HepG2 (cell line): Measurements from ENCODE around the gene CDT1. TPM values are rescaled to one million over a fixed set of nuclear protein-coding genes. Genes with fewer than 3 reads are reported as not detected.

Source experiments
- AKAP8 ChIP-seq: sonication (generic); formaldehyde crosslinking; IDR thresholded peaks from 2 replicates; pipeline ENCODE4 v1.5.1; 2020; ENCODE audit warnings: mild to moderate bottlenecking, missing genetic modification reagents
- HCFC1 ChIP-seq: fragments of 150-350 bp; IDR thresholded peaks from 2 replicates; pipeline ENCODE4 v1.6.1; 2014; ENCODE audit warnings: low read depth, low read length
- JUND ChIP-seq: sonication (generic); formaldehyde crosslinking; IDR thresholded peaks from 2 replicates; pipeline ENCODE4 v1.8.0; 2022; ENCODE audit warnings: mild to moderate bottlenecking, missing genetic modification reagents
- KMT2A ChIP-seq: sonication (generic); formaldehyde crosslinking; IDR thresholded peaks from 2 replicates; pipeline ENCODE4 v1.4.0; 2020; ENCODE audit warnings: missing genetic modification reagents
- LRRFIP1 ChIP-seq: sonication (generic); formaldehyde crosslinking; conservative IDR thresholded peaks from 2 replicates; pipeline ENCODE4 v1.4.0; 2020; ENCODE audit warnings: missing genetic modification reagents
- MXI1 ChIP-seq: IDR thresholded peaks from 3 replicates; pipeline ENCODE4 v1.6.1; 2012; ENCODE audit warnings: low read depth, low read length, inconsistent platforms, borderline replicate concordance
- MYPOP ChIP-seq: sonication (generic); formaldehyde crosslinking; IDR thresholded peaks from 2 replicates; pipeline ENCODE4 v1.8.1; 2023; ENCODE audit warnings: mild to moderate bottlenecking, moderate library complexity, missing genetic modification reagents
- NCOA5 ChIP-seq: sonication (generic); formaldehyde crosslinking; IDR thresholded peaks from 2 replicates; pipeline ENCODE4 v1.4.0; 2020; ENCODE audit warnings: missing genetic modification reagents
- NFKB2 ChIP-seq: sonication (generic); formaldehyde crosslinking; IDR thresholded peaks from 2 replicates; pipeline ENCODE4 v1.4.0; 2020; ENCODE audit warnings: missing genetic modification reagents, borderline replicate concordance
- PAWR ChIP-seq: sonication (generic); formaldehyde crosslinking; IDR thresholded peaks from 2 replicates; pipeline ENCODE4 v1.4.0; 2020; ENCODE audit warnings: missing genetic modification reagents, mild to moderate bottlenecking, borderline replicate concordance
- POLR2A ChIP-seq, 2 experiments: IDR thresholded peaks; 2 replicates each; pipeline ENCODE4 v1.6.1; 2011; ENCODE audit warnings: low read depth in 2 of 2, low read length in 2 of 2, mild to moderate bottlenecking in 1 of 2, moderate library complexity in 1 of 2; ENCODE audit not compliant: insufficient read depth in 1 of 2
- PRDM15 ChIP-seq: sonication (generic); formaldehyde crosslinking; IDR thresholded peaks from 2 replicates; pipeline ENCODE4 v1.4.0; 2020; ENCODE audit warnings: missing genetic modification reagents
- SMAD3 ChIP-seq: sonication (generic); formaldehyde crosslinking; IDR thresholded peaks from 2 replicates; pipeline ENCODE4 v1.4.0; 2020; ENCODE audit warnings: missing genetic modification reagents
- TEAD3 ChIP-seq: optimal IDR thresholded peaks from 2 replicates; pipeline ENCODE3; 2016; ENCODE audit warnings: borderline replicate concordance
- THYN1 ChIP-seq: sonication (generic); formaldehyde crosslinking; IDR thresholded peaks from 2 replicates; pipeline ENCODE4 v1.8.1; 2023; ENCODE audit warnings: low read depth, mild to moderate bottlenecking, moderate library complexity, missing genetic modification reagents, borderline replicate concordance
- ZBTB7B ChIP-seq: sonication (generic); formaldehyde crosslinking; IDR thresholded peaks from 2 replicates; pipeline ENCODE4 v1.4.0; 2020; ENCODE audit warnings: missing genetic modification reagents
- ZFX ChIP-seq: sonication (generic); formaldehyde crosslinking; IDR thresholded peaks from 2 replicates; pipeline ENCODE4 v1.4.0; 2020; ENCODE audit warnings: mild to moderate bottlenecking, low read depth, missing genetic modification reagents, moderate library complexity
- ZNF546 ChIP-seq: sonication (generic); formaldehyde crosslinking; conservative IDR thresholded peaks from 2 replicates; pipeline ENCODE4 v1.8.1; 2023; ENCODE audit warnings: mild to moderate bottlenecking, missing genetic modification reagents
- ZNF674 ChIP-seq: sonication (generic); formaldehyde crosslinking; IDR thresholded peaks from 2 replicates; pipeline ENCODE4 v1.5.0; 2020; ENCODE audit warnings: low read depth, mild to moderate bottlenecking, missing genetic modification reagents
- ZNF850 ChIP-seq: sonication (generic); formaldehyde crosslinking; conservative IDR thresholded peaks from 2 replicates; pipeline ENCODE4 v1.9.0; 2021; ENCODE audit warnings: mild to moderate bottlenecking, missing genetic modification reagents
- polyA plus RNA-seq, 8 experiments: library from polyadenylated mRNA; depleted of rRNA in 3 of 8; stranded (reverse) in 7 of 8; unstranded in 1 of 8; fragments of >200 nt; fragmentation: Illumina TruSeq in 4 of 8; extraction: Trizol in 4 of 8; gene quantifications; 2 replicates each; pipeline versions ENCODE4 v1.2.1 to v1.2.3, GENCODE V29; 2011 to 2016; ENCODE audit warnings: low read depth in 4 of 8, missing spikeins in 1 of 8, mixed read lengths in 1 of 8; ENCODE audit not compliant: insufficient read depth in 1 of 8
- total RNA-seq, 5 experiments: library from RNA; depleted of rRNA; stranded (reverse); fragments of >200 nt; fragmentation: Illumina TruSeq; extraction: Trizol; gene quantifications; 2 replicates each; pipeline ENCODE4 v1.2.3, GENCODE V29; 2016; ENCODE audit warnings: low read depth in 1 of 5
- TF ChIP-seq, protein P1 (sequence below): sonication (generic); formaldehyde crosslinking; IDR thresholded peaks from 2 replicates; pipeline ENCODE4 v1.4.0; 2020; ENCODE audit warnings: missing genetic modification reagents
- TF ChIP-seq, protein P2 (sequence below): sonication (generic); formaldehyde crosslinking; IDR thresholded peaks from 2 replicates; pipeline ENCODE4 v1.4.0; 2020; ENCODE audit warnings: low read depth, mild to moderate bottlenecking, missing genetic modification reagents

Gene CDT1
- total and polyA plus RNA-seq, 2 of the 13 experiments (the other 11 are each of a cell fraction or from before 2014, with no cell fraction given), result 23.1 to 23.8 TPM

- TF ChIP-seq, protein P1, sequence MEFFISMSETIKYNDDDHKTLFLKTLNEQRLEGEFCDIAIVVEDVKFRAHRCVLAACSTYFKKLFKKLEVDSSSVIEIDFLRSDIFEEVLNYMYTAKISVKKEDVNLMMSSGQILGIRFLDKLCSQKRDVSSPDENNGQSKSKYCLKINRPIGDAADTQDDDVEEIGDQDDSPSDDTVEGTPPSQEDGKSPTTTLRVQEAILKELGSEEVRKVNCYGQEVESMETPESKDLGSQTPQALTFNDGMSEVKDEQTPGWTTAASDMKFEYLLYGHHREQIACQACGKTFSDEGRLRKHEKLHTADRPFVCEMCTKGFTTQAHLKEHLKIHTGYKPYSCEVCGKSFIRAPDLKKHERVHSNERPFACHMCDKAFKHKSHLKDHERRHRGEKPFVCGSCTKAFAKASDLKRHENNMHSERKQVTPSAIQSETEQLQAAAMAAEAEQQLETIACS, result no peak
- TF ChIP-seq ZNF674 (no peak), PAWR (no peak; the same call in 1 of the 2 replicates), JUND (CRISPR knock-in tag) (no peak), MXI1 (peak; percentile 89; the same call in 2 of the 3 replicates), MYPOP (CRISPR knock-in tag) (no peak; the same call in 1 of the 2 replicates), POLR2A (IDR thresholded peaks at IDR 0.05; ENCODE audit: insufficient read depth in 1 of 2, low read depth in 2 of 2, low read length in 2 of 2) (no peak), ZFX (CRISPR knock-in tag) (peak; percentile 78; the same call in 1 of the 2 replicates), ZNF546 (CRISPR knock-in tag) (0 out of 2 replicates have a peak, but pooled peaks have one; percentile 47), THYN1 (no peak), AKAP8 (peak; percentile 91), ZBTB7B (peak; percentile 96), SMAD3 (CRISPR knock-in tag) (peak; percentile 61; the same call in 1 of the 2 replicates), NFKB2 (CRISPR knock-in tag) (no peak; the same call in 1 of the 2 replicates), HCFC1 (no peak), NCOA5 (CRISPR knock-in tag) (no peak), LRRFIP1 (CRISPR knock-in tag) (no peak), TEAD3 (CRISPR knock-in tag) (peak; percentile 100), PRDM15 (no peak), KMT2A (peak; percentile 47; the same call in 1 of the 2 replicates), ZNF850 (CRISPR knock-in tag) (no peak)
- TF ChIP-seq, protein P2, sequence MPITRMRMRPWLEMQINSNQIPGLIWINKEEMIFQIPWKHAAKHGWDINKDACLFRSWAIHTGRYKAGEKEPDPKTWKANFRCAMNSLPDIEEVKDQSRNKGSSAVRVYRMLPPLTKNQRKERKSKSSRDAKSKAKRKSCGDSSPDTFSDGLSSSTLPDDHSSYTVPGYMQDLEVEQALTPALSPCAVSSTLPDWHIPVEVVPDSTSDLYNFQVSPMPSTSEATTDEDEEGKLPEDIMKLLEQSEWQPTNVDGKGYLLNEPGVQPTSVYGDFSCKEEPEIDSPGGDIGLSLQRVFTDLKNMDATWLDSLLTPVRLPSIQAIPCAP, result no peak
Measured at GRCh38 chr16:88763502-88764053, 40.0 kb upstream of the CDT1 start (continued).
